Omental fat pad (tissue), 4 donors: ENCODE results near the gene ITPRID1. TPM values are rescaled to one million over a fixed set of nuclear protein-coding genes. Genes with fewer than 3 reads are reported as not detected.

Source experiments
- ATAC-seq: fragments of 150-250 bp; one replicate; pipeline ENCODE4 v1.9.1; 2016; ENCODE audit warnings: mild to moderate bottlenecking, moderate library complexity; ENCODE audit not compliant: low FRiP score
- DNase-seq: peaks from one replicate; pipeline ENCODE4 v3.0.0-alpha.2; 2019; ENCODE audit warnings: low spot score
- CTCF ChIP-seq, 3 donors: fragments of 450-650 bp; IDR thresholded peaks; one replicate each; pipeline ENCODE4 v1.5.1; 2016 to 2017; ENCODE audit warnings: antibody characterized with exemption in 3 of 3, mild to moderate bottlenecking in 3 of 3, moderate library complexity in 2 of 3
- total RNA-seq, 4 donors: library from RNA; depleted of rRNA; stranded (reverse); fragments of >200 nt; gene quantifications; one replicate each; pipeline ENCODE4 v1.1.0, GENCODE V29; 2016

ITPRID1 gene
- total RNA-seq, 4 donors from 2014 or later: not detected

DNA sequence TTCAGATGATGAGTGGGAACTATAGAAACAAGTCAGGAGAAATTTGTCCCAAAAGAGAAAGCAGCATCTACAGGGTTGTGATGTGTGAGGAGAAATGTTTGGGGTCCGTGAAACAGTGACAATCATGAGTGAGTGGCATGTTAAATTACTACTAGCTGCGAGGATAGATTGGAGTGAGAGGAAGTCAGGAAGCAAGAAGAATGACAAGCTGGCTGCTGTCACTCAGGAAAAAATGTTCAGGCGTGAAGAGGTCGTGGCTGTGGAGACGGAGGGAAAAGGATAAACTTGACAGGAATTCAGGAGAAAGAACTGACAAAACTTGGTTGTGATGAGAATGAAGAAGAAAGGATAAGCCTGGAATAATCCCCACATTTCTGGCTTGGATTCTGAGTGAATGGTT lies 5.1 kb upstream of the ITPRID1 start:
- DNase-seq (no peak), ATAC-seq (no peak)
- TF ChIP-seq CTCF (IDR thresholded peaks at IDR 0.05): no peak

GRCh38 chr7:31512166-31512565 lies 1.7 kb upstream of the ITPRID1 start:
- DNase-seq: no peak
- TF ChIP-seq CTCF (IDR thresholded peaks at IDR 0.05): no peak

DNA sequence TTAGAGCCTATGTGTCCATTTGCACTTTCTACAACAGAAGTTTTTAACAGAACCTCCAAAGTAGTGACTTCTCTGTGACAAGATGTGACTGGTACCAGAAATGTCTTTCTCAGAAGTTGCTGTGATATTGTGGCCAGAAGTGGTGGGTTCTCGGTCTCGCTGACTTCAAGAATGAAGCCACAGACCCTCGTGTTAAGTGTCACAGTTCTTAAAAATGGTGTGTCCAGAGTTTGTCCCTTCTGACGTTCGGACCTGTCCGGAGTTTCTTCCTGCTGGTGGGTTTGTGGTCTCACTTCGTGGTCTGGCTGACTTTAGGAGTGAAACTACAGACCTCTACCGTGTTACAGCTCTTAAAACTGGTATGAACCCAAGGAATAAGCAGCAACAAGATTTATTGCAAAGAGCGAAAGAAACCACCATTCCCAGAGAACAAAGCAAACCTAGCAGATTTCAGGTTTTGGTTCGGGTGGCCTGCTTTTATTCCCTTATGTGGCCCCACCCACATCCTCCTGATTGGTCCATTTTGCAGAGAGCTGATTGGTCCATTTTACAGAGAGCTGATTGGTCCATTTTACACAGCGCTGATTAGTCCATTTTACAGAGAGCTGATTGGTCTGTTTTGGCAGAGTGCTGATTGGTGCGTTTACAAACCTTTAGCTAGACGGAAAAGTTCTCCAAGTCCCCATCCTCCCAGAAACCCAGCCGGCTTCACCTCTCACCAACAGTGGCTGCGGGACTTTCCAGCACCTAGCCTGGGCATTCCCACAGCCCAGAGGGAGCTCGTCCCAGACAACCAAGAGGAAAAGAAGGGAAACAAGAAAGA lies 3.0 kb downstream of the ITPRID1 start:
- ATAC-seq: no peak
- TF ChIP-seq CTCF (IDR thresholded peaks at IDR 0.05): no peak

More at GRCh38 chr7:31512166-31512565, 1.7 kb upstream of the ITPRID1 start:
- ATAC-seq: no peak

DNA sequence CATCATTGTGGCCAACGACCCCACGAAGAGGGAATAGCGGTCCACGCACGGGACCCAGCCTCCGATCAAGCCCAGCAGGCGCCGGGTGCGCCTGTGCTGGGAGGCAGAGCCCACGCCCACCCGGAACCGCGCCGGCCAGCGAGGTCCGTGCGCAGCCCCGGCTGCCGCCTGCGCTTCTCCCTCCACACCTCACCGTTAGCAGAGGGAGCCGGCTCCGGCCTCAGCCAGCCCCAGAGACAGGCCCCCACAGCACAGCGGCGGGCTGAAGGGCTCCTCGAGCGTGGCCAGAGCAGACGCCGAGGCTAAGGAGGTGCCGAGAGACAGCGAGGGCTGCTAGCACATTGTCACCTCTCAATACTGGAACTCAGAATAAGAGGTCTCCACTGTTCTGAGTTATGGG lies 3.6 kb downstream of the ITPRID1 start:
- no peak for DNase-seq
- no peak for TF ChIP-seq CTCF (IDR thresholded peaks at IDR 0.05)
- no peak for ATAC-seq

More for the DNA sequence above, 3.0 kb downstream of the ITPRID1 start:
- DNase-seq: no peak

- DNase-seq: no peak
- no peak for TF ChIP-seq CTCF (IDR thresholded peaks at IDR 0.05)
- ATAC-seq: no peak
Measured at GRCh38 chr7:31518766-31519165, 4.9 kb downstream of the ITPRID1 start.

- TF ChIP-seq CTCF (IDR thresholded peaks at IDR 0.05): no peak
- DNase-seq: no peak
Measured at GRCh38 chr7:31521336-31522010, 7.6 kb downstream of the ITPRID1 start.

More at GRCh38 chr7:31521336-31522010, 7.6 kb downstream of the ITPRID1 start:
- ATAC-seq: no peak
